Suprapubic skin (tissue), 4 donors: ENCODE results near the gene RAB3D. TPM values are rescaled to one million over a fixed set of nuclear protein-coding genes. Genes with fewer than 3 reads are reported as not detected.

Experiments
- DNase-seq, 2 donors: peaks; one replicate each; pipeline ENCODE4 v3.0.0-alpha.2; 2019; ENCODE audit warnings: low spot score in 2 of 2
- H3K27ac ChIP-seq: fragments of 200-600 bp; sonication (generic); one replicate; pipeline ENCODE4 v1.5.1; 2019
- H3K27me3 ChIP-seq: fragments of 200-600 bp; sonication (generic); one replicate; pipeline ENCODE4 v1.5.1; 2019
- H3K36me3 ChIP-seq: fragments of 200-600 bp; sonication (generic); one replicate; pipeline ENCODE4 v1.5.1; 2019
- H3K4me1 ChIP-seq: fragments of 200-600 bp; sonication (generic); one replicate; pipeline ENCODE4 v1.5.1; 2019
- H3K4me3 ChIP-seq: fragments of 200-600 bp; sonication (generic); one replicate; pipeline ENCODE4 v1.5.1; 2019; ENCODE audit warnings: mild to moderate bottlenecking
- H3K9me3 ChIP-seq: fragments of 200-600 bp; sonication (generic); one replicate; pipeline ENCODE4 v1.5.1; 2019
- EP300 ChIP-seq: sonication (generic); formaldehyde crosslinking; IDR thresholded peaks from one replicate; pipeline ENCODE4 v1.6.1; 2017; ENCODE audit warnings: antibody characterized with exemption
- POLR2A ChIP-seq, 2 donors: fragments of 450-650 bp; IDR thresholded peaks; one replicate each; pipeline ENCODE4 v1.6.1; 2017; ENCODE audit warnings: antibody characterized with exemption in 2 of 2, mild to moderate bottlenecking in 2 of 2, moderate library complexity in 2 of 2
- POLR2AphosphoS5 ChIP-seq, 3 donors: sonication (generic); formaldehyde crosslinking; IDR thresholded peaks; one replicate each; pipeline ENCODE4 v1.6.1; 2017; ENCODE audit warnings: antibody characterized with exemption in 3 of 3
- WGBS: methylation state at CpG from one replicate; pipeline ENCODE4 v1.1.5; 2018; 5-methylcytosine and 5-hydroxymethylcytosine counted together
- total RNA-seq, 4 donors: library from RNA; depleted of rRNA; stranded (reverse); fragments of >200 nt; gene quantifications; one replicate each; pipeline ENCODE4 v1.1.0, GENCODE V29; 2016
- TF ChIP-seq, protein P1 (sequence below), 2 donors: fragments of 200-600 bp in 1 of 2; fragments of 450-650 bp in 1 of 2; sonication (generic) in 1 of 2; IDR thresholded peaks; one replicate each; pipeline ENCODE4 v1.5.1; 2016 to 2019; ENCODE audit warnings: antibody characterized with exemption in 2 of 2, mild to moderate bottlenecking in 1 of 2, moderate library complexity in 1 of 2

Gene RAB3D
- total RNA-seq, 4 donors from 2014 or later, result 68.7 to 132 (median 98.3) TPM

DNA sequence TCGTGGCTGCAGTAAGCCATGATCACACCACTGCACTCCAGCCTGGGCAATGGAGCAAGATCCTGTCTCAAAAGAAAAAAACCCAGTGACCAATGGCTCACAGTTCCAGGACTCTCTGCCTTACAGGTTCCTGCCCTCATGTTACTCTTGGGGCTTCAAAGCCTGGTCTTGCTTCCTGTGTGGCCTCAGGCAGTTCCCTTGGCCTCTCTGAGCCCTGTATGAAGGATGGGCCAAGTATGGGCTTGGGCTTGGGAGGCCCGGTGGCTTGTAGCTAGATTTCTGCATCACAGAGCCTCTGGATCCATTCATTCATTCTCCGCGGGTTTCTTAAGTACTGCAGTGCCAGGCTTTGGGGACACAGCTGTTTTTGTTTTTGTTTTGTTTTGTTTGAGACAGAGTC, 44.3 kb downstream of the RAB3D start:
- Histone ChIP-seq H3K4me3 (no peak overlapping the region), H3K9me3 (no peaks in the 10 kb centered on the region), H3K27ac (no peak overlapping the region), H3K36me3 (no peaks in the 10 kb centered on the region), H3K27me3 (no peaks in the 10 kb centered on the region), H3K4me1 (peaks cover 12% of the 10 kb centered on the region)
- no peak for DNase-seq
- TF ChIP-seq, protein P1, sequence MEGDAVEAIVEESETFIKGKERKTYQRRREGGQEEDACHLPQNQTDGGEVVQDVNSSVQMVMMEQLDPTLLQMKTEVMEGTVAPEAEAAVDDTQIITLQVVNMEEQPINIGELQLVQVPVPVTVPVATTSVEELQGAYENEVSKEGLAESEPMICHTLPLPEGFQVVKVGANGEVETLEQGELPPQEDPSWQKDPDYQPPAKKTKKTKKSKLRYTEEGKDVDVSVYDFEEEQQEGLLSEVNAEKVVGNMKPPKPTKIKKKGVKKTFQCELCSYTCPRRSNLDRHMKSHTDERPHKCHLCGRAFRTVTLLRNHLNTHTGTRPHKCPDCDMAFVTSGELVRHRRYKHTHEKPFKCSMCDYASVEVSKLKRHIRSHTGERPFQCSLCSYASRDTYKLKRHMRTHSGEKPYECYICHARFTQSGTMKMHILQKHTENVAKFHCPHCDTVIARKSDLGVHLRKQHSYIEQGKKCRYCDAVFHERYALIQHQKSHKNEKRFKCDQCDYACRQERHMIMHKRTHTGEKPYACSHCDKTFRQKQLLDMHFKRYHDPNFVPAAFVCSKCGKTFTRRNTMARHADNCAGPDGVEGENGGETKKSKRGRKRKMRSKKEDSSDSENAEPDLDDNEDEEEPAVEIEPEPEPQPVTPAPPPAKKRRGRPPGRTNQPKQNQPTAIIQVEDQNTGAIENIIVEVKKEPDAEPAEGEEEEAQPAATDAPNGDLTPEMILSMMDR (IDR thresholded peaks at IDR 0.05), result no peak
- TF ChIP-seq POLR2A (IDR thresholded peaks at IDR 0.05) (no peak), EP300 (no peak), POLR2AphosphoS5 (IDR thresholded peaks at IDR 0.05) (no peak)
- WGBS, result 80% methylated on average over 4 of the region's 4 CpGs

GRCh38 chr19:11293433-11294389, 45.7 kb downstream of the RAB3D start:
- 4% methylated on average over 28 of the region's 41 CpGs for WGBS
- peaks cover 12% of the 10 kb centered on the region for H3K4me1 ChIP-seq
- peak; percentile 97 for DNase-seq
- H3K27me3 ChIP-seq, result no peaks in the 10 kb centered on the region
- no peaks in the 10 kb centered on the region for H3K36me3 ChIP-seq
- TF ChIP-seq POLR2A (IDR thresholded peaks at IDR 0.05), result no peak
- TF ChIP-seq, protein P1 (IDR thresholded peaks at IDR 0.05), result peak; percentile 99 to 100
- peak in 2 of 3 donors; percentile 84 to 91 for TF ChIP-seq POLR2AphosphoS5 (IDR thresholded peaks at IDR 0.05)
- TF ChIP-seq EP300, result no peak
- H3K4me3 ChIP-seq, result peak overlapping the region; percentile 26
- no peak overlapping the region for H3K27ac ChIP-seq
- H3K9me3 ChIP-seq, result no peaks in the 10 kb centered on the region

DNA sequence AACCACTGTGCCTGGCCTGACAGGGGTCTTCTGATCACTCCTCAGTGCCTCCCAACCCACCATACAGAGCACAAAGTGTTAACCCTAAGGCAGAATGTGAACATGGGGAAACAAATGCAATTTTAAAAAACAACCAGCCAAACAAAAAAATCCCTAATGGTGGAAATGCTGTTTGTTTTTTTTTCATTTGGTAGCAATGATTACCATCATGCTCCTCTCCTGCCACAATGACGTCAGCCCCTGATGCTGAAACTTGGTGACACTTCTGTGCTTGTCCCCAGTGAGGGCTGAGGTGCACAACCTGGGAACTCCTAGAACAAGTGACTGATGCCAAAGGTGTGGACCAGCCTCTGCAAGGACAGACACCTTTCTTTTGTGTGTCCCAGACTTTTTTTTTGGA, 47.5 kb downstream of the RAB3D start:
- Histone ChIP-seq H3K27me3 (no peaks in the 10 kb centered on the region), H3K36me3 (no peaks in the 10 kb centered on the region), H3K4me1 (peaks cover 12% of the 10 kb centered on the region), H3K9me3 (no peaks in the 10 kb centered on the region), H3K4me3 (no peak overlapping the region), H3K27ac (no peak overlapping the region)
- no peak for DNase-seq
- WGBS, result 36% methylated on average over 1 of the region's 1 CpG
- TF ChIP-seq, protein P1 (IDR thresholded peaks at IDR 0.05), result no peak
- TF ChIP-seq POLR2A (IDR thresholded peaks at IDR 0.05) (no peak), EP300 (no peak), POLR2AphosphoS5 (IDR thresholded peaks at IDR 0.05) (no peak)

DNA sequence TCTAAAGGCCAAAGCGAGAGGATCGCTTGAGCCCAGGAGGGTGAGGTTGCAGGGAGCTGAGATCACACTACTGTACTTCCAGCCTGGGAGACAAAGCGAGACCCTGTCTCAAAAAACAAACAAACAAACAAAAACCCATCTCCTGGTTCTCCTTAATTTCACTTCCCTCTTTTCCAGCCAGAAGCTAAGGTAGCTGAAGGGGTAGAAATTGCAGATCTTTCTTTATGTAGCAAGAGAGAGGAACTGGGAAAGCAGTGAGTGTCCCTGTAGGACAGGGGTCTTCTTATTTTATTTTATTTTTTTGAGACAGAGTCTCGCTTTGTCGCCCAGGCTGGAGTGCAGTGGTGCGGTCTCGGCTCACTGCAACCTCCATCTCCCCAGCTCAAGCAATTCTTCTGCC, 48.0 kb downstream of the RAB3D start:
- H3K27ac ChIP-seq, result no peak overlapping the region
- peaks cover 12% of the 10 kb centered on the region for H3K4me1 ChIP-seq
- H3K9me3 ChIP-seq, result no peaks in the 10 kb centered on the region
- H3K27me3 ChIP-seq, result no peaks in the 10 kb centered on the region
- H3K4me3 ChIP-seq, result no peak overlapping the region
- no peak for DNase-seq
- 91% methylated on average over 7 of the region's 7 CpGs for WGBS
- TF ChIP-seq, protein P1 (IDR thresholded peaks at IDR 0.05), result no peak
- TF ChIP-seq POLR2AphosphoS5 (IDR thresholded peaks at IDR 0.05), result no peak
- TF ChIP-seq POLR2A (IDR thresholded peaks at IDR 0.05), result no peak
- TF ChIP-seq EP300, result no peak
- no peaks in the 10 kb centered on the region for H3K36me3 ChIP-seq

DNA sequence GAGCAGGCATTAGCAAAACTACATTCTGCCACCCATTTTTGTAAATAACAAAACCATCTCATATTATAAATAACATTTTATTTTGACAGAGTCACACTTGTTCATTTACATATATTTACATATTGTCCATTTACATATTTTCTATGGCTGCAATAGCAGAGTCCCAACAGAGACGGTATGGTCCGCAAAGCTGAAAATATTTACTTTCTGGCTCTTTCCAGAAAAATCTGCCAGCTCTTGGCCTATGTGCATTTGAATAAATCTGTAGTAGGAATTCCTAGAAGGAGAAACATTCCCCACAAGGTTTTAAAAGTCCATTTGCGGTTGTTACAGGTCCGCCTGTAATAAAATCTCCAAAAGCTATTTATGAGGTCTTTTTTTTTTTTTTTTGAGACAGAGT, 49.2 kb downstream of the RAB3D start:
- DNase-seq, result no peak
- no peaks in the 10 kb centered on the region for H3K9me3 ChIP-seq
- H3K36me3 ChIP-seq, result no peaks in the 10 kb centered on the region
- TF ChIP-seq POLR2AphosphoS5 (IDR thresholded peaks at IDR 0.05) (no peak), EP300 (no peak), POLR2A (IDR thresholded peaks at IDR 0.05) (no peak)
- H3K27me3 ChIP-seq, result no peaks in the 10 kb centered on the region
- 78% methylated on average over 4 of the region's 4 CpGs for WGBS
- H3K4me1 ChIP-seq, result peaks cover 5% of the 10 kb centered on the region
- no peak overlapping the region for H3K27ac ChIP-seq
- H3K4me3 ChIP-seq, result no peak overlapping the region
